Muscle layer of colon (tissue), 2 donors: Measurements from ENCODE around the gene OSBPL5.

Experiments used
- H3K27ac ChIP-seq: one replicate; pipeline ENCODE4 v1.7.0; 2013; ENCODE audit warnings: low read depth, mild to moderate bottlenecking, low read length, moderate library complexity
- H3K27me3 ChIP-seq, 2 donors: one replicate each; pipeline ENCODE4 v1.7.0; 2013; ENCODE audit warnings: low read length in 2 of 2, mild to moderate bottlenecking in 2 of 2; ENCODE audit not compliant: insufficient read depth in 2 of 2, control insufficient read depth in 1 of 2
- H3K36me3 ChIP-seq: one replicate; pipeline ENCODE4 v1.7.0; 2013; ENCODE audit warnings: mild to moderate bottlenecking, low read length; ENCODE audit not compliant: insufficient read depth
- H3K4me1 ChIP-seq: one replicate; pipeline ENCODE4 v1.7.0; 2013; ENCODE audit warnings: mild to moderate bottlenecking, low read length; ENCODE audit not compliant: insufficient read depth
- H3K4me3 ChIP-seq, 2 donors: one replicate each; pipeline ENCODE4 v1.7.0; 2013; ENCODE audit warnings: low read length in 2 of 2, low read depth in 1 of 2, mild to moderate bottlenecking in 1 of 2, moderate library complexity in 1 of 2
- H3K9ac ChIP-seq: one replicate; pipeline ENCODE4 v1.7.0; 2013; ENCODE audit warnings: low read length
- H3K9me3 ChIP-seq: one replicate; pipeline ENCODE4 v1.7.0; 2013; ENCODE audit warnings: mild to moderate bottlenecking, low read length
- donor health status: abdominal sarcoma.
- donor health status: Adenocarcinoma of cecum.

OSBPL5 gene

DNA sequence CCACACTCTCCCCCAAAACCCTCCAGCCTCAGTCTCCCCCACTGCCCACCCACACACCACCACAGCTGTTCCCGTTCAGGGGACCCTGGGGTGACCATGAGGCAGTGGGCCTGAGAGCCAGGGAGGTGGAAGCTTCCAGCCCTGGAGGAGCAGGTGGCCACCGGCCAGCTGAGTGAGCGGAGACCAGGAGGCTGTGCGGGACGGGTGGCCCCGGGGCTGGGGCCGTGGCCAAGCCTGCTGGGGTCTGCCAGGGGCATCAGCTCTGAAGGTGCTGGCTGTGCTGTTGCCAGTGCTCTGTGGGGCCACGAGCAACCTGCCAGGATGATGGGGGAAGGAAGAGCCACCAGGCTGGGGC lies 26.0 kb downstream of the OSBPL5 start:
- Histone ChIP-seq H3K27me3 (no peaks in the 10 kb centered on the region), H3K27ac (peak overlapping the region; percentile 68), H3K9ac (no peak overlapping the region), H3K4me3 (no peak overlapping the region), H3K36me3 (no peaks in the 10 kb centered on the region), H3K9me3 (no peaks in the 10 kb centered on the region), H3K4me1 (peaks cover 38% of the 10 kb centered on the region)

DNA sequence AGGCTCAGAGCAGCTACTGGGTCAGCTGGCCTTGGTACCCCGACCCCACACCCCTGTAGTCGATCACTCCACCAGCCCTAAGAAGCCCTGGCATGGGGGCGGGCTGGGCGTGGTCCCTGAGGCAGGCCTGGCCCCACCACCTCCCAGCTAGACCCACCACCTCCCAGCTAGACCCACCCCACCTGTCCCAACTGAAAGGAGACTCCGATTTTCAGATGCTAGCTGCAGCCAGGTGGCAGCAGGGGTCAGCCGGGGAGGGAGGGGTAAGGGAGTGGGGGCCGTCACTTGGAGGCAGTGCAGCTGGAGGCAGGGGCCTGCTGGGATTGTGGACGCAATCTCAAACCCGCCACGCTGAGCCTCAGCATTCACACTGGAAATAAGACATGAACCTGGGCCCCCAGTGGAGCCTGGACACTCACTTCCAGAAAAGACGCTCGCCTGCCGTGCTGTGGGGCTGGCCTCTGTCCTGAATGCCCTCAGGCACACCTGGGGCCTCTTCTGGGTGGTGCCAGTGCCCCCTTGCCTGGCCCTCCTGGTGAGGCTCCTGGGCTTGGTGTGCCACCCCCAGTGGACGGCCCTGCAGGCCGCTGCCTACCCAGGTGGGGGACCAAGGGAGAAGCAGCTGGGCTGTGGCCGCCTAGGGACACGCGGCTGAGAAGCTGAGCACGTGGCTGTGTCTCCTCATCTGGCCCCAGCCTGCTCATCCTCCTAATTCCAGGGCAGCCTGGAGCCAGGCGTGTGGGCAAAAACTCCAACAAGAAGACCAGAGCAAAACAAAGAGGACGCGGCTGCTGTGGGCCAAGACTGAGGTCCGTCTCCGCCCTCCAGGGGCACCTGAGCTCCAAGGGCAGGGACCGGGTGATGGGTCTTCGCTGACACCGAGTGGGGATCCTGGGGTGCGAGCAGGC lies 26.7 kb downstream of the OSBPL5 start:
- H3K4me1 ChIP-seq: peaks cover 38% of the 10 kb centered on the region

DNA sequence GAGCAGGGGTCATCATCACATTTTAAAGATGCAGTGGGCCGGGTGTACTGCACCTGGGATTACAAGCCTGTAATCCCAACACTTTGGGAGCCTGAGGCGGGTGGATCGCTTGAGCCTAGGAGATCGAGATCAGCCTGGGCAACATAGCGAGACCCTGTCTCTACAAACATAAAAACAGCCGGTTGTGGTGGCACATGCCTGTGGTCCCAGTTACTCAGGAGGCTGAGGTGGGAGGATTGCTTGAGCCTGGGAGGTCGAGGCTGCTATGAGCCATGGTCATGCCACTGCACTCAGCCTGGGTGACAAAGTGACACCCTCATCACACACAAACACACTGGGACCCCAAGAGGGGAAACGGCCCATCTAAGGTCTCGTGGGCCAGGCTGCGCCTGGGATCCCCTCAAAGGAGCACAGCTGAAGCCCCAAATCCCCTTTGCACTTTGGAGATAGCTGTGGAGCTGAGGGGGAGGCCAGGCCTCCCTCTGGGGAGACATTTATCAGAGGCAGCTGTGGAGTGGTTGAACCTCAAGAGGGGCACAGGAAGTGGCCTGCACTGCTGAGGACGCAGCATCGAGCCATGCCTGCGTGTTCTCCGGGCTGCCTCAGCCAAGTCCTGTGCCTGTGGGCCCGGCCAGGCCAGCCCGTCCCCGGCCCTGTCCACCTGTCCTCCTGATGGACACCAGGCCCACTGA lies 27.5 kb downstream of the OSBPL5 start:
- Histone ChIP-seq H3K36me3 (no peaks in the 10 kb centered on the region), H3K4me1 (peaks cover 38% of the 10 kb centered on the region)

More for the DNA sequence above, 26.7 kb downstream of the OSBPL5 start:
- Histone ChIP-seq H3K9me3 (no peaks in the 10 kb centered on the region), H3K4me3 (no peak overlapping the region), H3K36me3 (no peaks in the 10 kb centered on the region), H3K27me3 (no peaks in the 10 kb centered on the region), H3K27ac (peak overlapping the region; percentile 68), H3K9ac (no peak overlapping the region)

DNA sequence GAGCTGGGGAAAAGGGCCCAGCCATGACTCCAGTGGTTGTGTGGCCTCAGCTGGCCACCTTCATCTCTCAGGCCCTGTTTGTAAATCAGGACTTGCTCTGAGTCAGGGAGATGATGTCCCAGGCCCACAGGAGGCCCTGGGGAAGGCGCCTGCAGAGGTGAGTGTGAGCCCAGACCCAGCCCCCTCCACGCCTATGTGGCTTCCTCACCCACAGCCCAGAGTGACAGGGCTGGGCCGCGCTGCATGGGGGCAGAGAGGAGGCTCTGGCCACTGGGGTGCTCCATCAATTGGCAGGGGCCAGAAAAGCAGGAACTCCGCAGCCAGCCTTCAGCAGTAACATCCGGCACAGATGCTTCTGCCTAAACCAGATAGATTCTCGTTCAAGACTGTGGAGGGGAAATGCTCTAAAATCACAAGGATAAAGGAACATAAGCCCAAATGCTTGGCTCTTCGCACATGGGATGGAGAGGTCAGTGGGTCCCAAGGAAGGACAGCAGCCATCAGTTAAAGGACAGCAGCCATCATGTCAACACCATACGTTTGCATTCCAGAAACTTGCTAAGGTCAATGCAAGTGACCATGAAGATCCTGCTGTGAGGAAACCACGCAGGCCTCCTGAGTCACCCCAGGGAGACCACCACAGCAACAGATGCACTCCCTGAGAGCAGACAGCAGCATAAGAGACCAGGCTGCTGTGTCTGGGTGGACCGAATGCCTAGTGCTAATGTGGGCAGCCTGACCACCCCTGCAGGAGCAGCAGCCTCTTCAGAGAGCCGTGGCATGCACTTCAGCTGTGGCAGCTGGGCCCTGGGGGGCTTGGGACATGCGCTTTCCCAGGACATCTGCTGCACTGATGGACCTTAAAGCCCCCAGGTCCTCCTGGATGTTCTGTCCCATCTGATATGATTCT lies 28.3 kb downstream of the OSBPL5 start:
- Histone ChIP-seq H3K9me3 (no peaks in the 10 kb centered on the region), H3K27ac (no peak overlapping the region), H3K4me3 (no peak overlapping the region), H3K27me3 (no peaks in the 10 kb centered on the region), H3K4me1 (peaks cover 38% of the 10 kb centered on the region), H3K36me3 (no peaks in the 10 kb centered on the region), H3K9ac (no peak overlapping the region)

More for the DNA sequence above, 27.5 kb downstream of the OSBPL5 start:
- no peak overlapping the region for H3K4me3 ChIP-seq
- no peaks in the 10 kb centered on the region for H3K27me3 ChIP-seq
- H3K27ac ChIP-seq: no peak overlapping the region
- H3K9ac ChIP-seq: no peak overlapping the region
- no peaks in the 10 kb centered on the region for H3K9me3 ChIP-seq

DNA sequence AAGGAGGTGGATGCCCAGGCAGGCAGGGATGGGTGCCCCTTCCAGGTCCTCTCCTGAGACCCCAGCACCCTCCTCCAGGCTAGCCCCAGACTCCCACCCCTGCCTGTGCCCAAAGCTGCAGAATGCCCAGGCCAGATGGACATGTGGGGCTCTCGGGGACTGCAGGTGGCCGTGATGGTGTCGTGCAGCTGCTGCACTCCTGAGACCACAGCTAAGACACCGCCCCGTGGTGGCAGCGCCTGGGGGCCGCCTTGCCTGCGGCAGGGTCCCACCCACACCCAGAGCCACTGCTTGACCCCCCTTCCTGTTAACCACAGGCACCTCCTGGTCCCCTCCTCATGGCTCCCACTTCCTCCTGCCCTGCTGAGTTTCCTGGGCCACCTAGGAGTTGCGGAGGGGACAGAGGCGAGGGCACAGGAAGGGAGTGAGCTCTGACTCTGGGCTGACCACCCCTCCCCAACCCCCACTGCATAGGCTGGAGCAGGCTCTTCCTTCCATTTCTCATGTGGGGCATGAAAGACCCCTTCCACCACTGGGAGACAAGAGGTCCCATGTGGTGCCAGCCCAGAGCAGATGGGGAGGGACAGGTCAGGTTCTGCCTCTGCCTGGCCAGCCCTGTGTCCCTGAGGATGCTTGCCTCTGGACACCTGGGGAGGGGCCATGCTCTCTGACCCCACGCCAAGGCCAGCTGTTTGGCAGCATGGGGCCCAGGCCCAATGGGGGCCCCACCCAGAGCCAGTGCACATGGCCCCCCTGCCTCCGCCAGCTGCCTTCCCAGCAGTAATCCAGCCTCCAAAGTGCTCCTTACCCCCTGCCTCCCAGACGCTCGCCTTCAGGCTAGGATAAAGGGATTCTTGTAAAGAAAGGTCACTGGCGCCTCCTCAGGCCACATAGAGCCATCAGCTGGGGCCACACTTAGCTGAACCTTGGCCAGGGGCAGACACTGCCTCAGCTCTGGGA lies 29.3 kb downstream of the OSBPL5 start:
- H3K4me1 ChIP-seq: peaks cover 38% of the 10 kb centered on the region
- H3K27me3 ChIP-seq: no peaks in the 10 kb centered on the region
- H3K36me3 ChIP-seq: no peaks in the 10 kb centered on the region
- H3K9ac ChIP-seq: no peak overlapping the region
- no peak overlapping the region for H3K4me3 ChIP-seq
- no peak overlapping the region for H3K27ac ChIP-seq
- H3K9me3 ChIP-seq: no peaks in the 10 kb centered on the region

DNA sequence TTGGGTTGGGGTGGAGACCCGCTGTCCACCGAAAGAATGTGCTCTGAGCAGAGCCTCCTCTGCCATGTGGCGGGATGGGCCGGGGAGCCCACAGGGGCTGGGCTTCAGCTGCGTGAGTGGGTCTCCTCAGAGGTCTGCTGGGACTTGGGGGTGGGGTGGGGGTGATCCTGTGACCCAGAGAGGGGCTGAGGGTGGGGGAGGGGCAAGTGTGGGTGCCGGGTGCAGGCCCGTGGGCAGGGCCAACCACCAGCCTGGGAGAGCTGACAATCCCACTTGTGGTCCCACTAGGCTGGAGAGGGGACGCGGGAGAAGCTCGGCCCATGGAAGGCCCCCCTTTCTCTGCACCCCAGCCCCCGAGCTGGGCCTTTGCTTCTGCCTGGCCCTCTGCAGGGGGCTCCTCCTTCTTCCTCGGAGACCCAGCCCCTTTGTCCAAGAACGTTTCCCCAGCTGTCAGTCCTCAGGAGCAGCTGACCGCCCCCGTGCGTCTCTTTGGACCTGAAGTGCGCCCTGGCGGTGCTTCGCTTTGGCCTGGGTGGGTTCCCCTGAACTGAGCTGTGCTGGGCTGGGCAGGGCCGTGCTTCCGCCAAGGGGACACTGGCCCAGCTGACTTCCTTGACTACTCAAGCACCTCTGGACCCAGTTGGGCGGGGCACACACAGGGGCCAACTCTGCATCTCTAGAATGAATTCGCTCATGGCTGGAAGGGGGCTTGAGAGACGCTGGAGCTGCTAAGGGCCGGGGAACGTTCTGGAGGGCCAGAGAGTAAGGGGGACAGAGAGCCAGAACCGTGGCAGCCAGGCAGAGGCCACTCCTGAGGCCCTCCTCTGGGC lies 30.2 kb downstream of the OSBPL5 start:
- no peak overlapping the region for H3K4me3 ChIP-seq
- no peak overlapping the region for H3K27ac ChIP-seq
- H3K4me1 ChIP-seq: peaks cover 32% of the 10 kb centered on the region
- no peaks in the 10 kb centered on the region for H3K27me3 ChIP-seq
- H3K9ac ChIP-seq: no peak overlapping the region
- no peaks in the 10 kb centered on the region for H3K9me3 ChIP-seq
- H3K36me3 ChIP-seq: no peaks in the 10 kb centered on the region

DNA sequence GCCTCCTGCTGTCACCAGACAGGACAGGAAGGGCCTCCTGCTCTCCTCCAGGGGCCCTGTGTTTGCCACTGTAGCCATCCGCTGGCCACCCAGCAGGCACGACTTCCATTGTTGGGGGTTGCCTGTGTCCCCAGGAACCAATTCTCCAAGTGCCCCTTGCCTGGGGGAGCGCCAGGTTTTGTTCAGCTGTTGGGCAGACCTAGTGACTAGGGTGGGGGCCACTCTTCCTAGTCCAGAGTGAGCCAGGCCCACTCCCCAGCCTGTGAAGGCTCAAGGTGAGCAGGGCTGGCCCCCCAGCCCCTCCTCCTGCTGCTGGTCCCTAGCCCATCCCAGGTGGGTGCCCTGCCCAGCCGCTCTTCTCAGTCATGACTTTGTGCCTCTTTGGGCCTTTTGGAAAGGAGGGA lies 30.9 kb downstream of the OSBPL5 start:
- no peaks in the 10 kb centered on the region for H3K27me3 ChIP-seq
- no peak overlapping the region for H3K27ac ChIP-seq
- H3K4me3 ChIP-seq: no peak overlapping the region
- H3K9ac ChIP-seq: no peak overlapping the region
- H3K4me1 ChIP-seq: peaks cover 26% of the 10 kb centered on the region
- no peaks in the 10 kb centered on the region for H3K9me3 ChIP-seq
- no peaks in the 10 kb centered on the region for H3K36me3 ChIP-seq

DNA sequence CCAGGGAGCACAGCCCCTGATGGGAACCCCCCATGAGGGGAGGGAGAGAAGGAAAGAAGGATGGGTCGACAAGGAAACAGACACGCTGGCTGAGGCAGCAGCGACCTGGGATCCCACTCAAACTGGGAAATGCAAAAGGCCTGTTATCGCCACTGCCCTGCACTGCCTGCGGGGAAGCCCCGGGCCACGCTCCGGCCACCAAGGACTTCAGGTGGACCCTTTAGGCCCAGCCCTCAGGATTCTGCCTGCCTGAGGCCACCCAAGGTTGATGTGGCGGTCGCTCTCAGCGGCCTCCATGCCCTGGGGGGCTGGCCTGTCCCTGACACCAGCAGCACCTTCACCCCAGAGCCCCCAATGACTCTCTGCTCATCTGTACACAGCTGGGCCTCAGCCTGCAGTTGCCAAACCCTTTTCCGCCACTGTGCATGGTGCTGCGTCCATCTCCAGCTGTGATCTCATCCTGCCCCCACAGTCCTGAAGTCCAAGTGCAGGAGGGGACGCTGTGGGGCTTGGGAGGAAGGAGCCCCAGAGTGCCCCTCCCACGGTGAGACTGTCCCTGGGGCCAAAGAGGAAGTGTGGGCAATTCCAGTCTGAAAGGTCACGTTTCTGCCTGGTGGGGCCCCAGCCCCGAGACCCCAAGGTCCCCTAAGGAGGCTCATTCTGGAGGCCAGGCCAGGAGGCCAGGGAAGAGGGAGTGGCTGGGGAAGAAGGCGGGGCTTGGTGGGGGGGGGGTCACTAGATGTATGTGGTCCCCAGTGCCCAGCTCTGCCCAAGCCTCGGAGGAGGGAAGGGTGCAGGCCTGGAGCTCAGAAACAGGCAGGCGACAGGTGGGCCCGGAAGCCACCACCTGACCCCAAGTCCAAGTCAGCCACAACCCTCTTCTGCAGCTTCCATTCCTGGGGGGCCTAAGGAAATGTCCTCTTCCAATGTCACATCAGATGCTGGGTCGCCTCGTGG lies 31.6 kb downstream of the OSBPL5 start:
- Histone ChIP-seq H3K4me1 (peaks cover 19% of the 10 kb centered on the region), H3K9ac (no peak overlapping the region), H3K36me3 (no peaks in the 10 kb centered on the region), H3K4me3 (no peak overlapping the region), H3K27me3 (no peaks in the 10 kb centered on the region), H3K27ac (no peak overlapping the region), H3K9me3 (no peaks in the 10 kb centered on the region)

DNA sequence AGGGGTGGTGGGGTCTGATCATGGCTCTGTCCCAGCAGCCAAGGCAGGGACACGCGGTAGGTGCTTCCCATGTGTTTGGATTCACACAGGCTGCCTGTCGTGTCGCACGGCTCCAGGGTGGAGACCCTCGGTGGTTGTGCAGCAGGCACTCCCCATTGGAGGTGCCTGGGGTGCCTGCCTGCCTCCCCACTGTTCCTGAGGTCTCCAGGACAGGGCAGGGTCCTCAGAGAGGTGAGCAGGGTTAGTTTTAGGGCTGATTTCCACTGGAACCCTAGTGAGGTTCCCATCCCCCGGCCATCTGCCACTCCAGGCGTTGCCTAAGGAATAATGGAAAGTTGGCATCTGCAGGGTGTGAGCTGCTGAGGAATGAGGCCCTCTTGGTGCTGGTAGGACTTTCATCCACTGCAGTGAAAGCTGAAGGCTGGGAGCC lies 32.3 kb downstream of the OSBPL5 start:
- H3K36me3 ChIP-seq: no peaks in the 10 kb centered on the region
- H3K9ac ChIP-seq: no peak overlapping the region
- H3K9me3 ChIP-seq: no peaks in the 10 kb centered on the region
- H3K27ac ChIP-seq: no peak overlapping the region
- no peaks in the 10 kb centered on the region for H3K27me3 ChIP-seq
- peaks cover 13% of the 10 kb centered on the region for H3K4me1 ChIP-seq
- H3K4me3 ChIP-seq: no peak overlapping the region
